Measurements from ENCODE around the gene PCDH9. TPM values are rescaled to one million over a fixed set of nuclear protein-coding genes. Genes with fewer than 3 reads are reported as not detected.

The PCDH9 gene
- polyA plus RNA-seq, 1 experiment: 3.3 TPM

DNA sequence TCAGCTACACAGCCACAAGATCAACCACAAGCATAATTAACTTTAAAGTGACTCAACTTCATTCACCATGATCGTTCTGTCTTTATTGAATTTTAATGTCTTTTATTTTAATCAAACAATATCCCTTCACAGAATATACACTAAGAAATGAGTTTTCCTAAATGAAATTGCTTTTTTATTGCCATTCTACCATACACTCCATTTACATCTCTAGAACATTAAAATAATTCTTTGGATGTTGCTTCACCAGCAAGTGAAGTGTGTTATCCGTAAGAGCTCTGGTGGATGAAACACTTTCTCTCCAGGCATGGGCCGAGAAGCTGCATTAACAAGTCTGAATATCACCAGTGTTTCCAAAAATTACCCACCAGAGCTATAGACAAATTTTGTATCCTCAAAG lies 789.2 kb downstream of the PCDH9 start:
- ChIA-PET CTCF (no interaction called here), POLR2A (no interaction called here)
- H3K27me3 ChIP-seq (ENCODE audit: control insufficient read depth, insufficient read depth, low read length): no peaks in the 10 kb centered on the region
- no peak for DNase-seq (ENCODE audit: low read depth, low spot score)
- TF ChIP-seq, protein P1, sequence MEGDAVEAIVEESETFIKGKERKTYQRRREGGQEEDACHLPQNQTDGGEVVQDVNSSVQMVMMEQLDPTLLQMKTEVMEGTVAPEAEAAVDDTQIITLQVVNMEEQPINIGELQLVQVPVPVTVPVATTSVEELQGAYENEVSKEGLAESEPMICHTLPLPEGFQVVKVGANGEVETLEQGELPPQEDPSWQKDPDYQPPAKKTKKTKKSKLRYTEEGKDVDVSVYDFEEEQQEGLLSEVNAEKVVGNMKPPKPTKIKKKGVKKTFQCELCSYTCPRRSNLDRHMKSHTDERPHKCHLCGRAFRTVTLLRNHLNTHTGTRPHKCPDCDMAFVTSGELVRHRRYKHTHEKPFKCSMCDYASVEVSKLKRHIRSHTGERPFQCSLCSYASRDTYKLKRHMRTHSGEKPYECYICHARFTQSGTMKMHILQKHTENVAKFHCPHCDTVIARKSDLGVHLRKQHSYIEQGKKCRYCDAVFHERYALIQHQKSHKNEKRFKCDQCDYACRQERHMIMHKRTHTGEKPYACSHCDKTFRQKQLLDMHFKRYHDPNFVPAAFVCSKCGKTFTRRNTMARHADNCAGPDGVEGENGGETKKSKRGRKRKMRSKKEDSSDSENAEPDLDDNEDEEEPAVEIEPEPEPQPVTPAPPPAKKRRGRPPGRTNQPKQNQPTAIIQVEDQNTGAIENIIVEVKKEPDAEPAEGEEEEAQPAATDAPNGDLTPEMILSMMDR (IDR thresholded peaks at IDR 0.05; ENCODE audit: low read depth, low read length): no peak
- no peak overlapping the region for H3K4me3 ChIP-seq (ENCODE audit: low read depth, low read length)
- no peaks in the 10 kb centered on the region for H3K9me3 ChIP-seq (ENCODE audit: control insufficient read depth, insufficient read depth, low read length)
- H3K27ac ChIP-seq (ENCODE audit: low read depth, low read length): no peak overlapping the region

DNA sequence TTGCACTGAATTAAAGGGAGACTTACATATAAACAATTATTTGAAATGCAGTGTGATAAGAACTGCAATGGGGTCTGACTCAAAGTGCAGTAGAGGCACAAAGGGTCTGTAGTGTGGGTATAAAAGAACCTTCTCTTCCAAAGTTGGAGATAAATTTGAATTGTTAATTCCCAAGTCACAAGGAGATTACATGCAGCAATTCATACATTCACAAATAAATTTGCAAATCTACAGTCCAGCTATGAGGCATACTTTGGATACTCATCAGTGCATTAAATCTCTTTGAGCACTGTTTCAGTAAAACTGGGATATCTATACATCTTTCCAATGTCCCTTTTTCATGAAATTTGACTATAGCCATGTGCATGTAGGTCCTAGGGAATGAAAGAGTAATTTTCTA lies 799.4 kb downstream of the PCDH9 start:
- no peak for DNase-seq (ENCODE audit: low read depth, low spot score)
- H3K27me3 ChIP-seq (ENCODE audit: control insufficient read depth, insufficient read depth, low read length): no peaks in the 10 kb centered on the region
- TF ChIP-seq, protein P1 (IDR thresholded peaks at IDR 0.05; ENCODE audit: low read depth, low read length): no peak
- CTCF ChIA-PET: no interaction called here
- H3K9me3 ChIP-seq (ENCODE audit: control insufficient read depth, insufficient read depth, low read length): no peaks in the 10 kb centered on the region
- H3K27ac ChIP-seq (ENCODE audit: low read depth, low read length): no peak overlapping the region
- POLR2A ChIA-PET: no interaction called here
- no peak overlapping the region for H3K4me3 ChIP-seq (ENCODE audit: low read depth, low read length)

DNA sequence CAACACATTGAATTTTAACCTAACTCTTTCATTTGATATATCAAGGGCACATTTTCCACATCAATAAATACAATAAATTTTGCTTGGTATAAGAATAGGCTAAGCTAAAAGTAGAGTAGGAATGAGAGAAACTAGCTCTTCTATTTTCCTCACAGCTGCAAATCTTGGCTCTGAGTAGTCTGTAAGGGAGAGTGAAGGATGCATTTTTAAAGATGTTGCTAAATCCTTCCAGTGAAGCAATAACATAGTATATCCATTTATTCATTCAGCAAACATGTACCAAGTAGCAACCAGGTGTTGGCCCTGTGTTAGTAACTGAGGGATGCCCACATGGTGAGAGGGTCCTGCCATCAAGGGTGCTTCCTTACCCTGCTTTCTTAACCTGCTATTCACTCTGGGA lies 799.9 kb downstream of the PCDH9 start:
- no peaks in the 10 kb centered on the region for H3K27me3 ChIP-seq (ENCODE audit: control insufficient read depth, insufficient read depth, low read length)
- no peak overlapping the region for H3K4me3 ChIP-seq (ENCODE audit: low read depth, low read length)
- TF ChIP-seq, protein P1 (IDR thresholded peaks at IDR 0.05; ENCODE audit: low read depth, low read length): no peak
- POLR2A ChIA-PET: no interaction called here
- no peak for DNase-seq (ENCODE audit: low read depth, low spot score)
- H3K9me3 ChIP-seq (ENCODE audit: control insufficient read depth, insufficient read depth, low read length): no peaks in the 10 kb centered on the region
- CTCF ChIA-PET: no interaction called here
- H3K27ac ChIP-seq (ENCODE audit: low read depth, low read length): no peak overlapping the region

DNA sequence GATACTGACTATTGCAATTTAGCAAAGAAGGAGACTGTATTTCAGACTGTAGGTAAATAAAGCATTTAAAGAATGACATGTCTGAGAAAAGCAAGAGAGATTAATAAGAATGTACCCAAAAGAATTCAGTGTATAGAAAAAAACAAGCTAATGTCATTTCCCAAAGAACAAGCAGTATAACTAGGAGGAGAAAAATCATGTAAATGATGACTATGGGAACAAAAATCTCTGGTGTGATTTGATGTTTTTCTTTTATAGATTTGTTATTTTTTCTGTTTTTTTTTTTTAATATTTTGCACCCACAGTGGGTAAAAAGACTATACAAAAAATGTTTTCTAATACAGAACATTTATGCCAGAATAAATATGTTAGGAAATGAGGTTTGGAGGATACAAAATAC lies 801.0 kb downstream of the PCDH9 start:
- no peaks in the 10 kb centered on the region for H3K9me3 ChIP-seq (ENCODE audit: control insufficient read depth, insufficient read depth, low read length)
- H3K4me3 ChIP-seq (ENCODE audit: low read depth, low read length): no peak overlapping the region
- CTCF ChIA-PET: no interaction called here
- no peaks in the 10 kb centered on the region for H3K27me3 ChIP-seq (ENCODE audit: control insufficient read depth, insufficient read depth, low read length)
- no peak for DNase-seq (ENCODE audit: low read depth, low spot score)
- H3K27ac ChIP-seq (ENCODE audit: low read depth, low read length): no peak overlapping the region
- TF ChIP-seq, protein P1 (IDR thresholded peaks at IDR 0.05; ENCODE audit: low read depth, low read length): no peak
- POLR2A ChIA-PET: no interaction called here

DNA sequence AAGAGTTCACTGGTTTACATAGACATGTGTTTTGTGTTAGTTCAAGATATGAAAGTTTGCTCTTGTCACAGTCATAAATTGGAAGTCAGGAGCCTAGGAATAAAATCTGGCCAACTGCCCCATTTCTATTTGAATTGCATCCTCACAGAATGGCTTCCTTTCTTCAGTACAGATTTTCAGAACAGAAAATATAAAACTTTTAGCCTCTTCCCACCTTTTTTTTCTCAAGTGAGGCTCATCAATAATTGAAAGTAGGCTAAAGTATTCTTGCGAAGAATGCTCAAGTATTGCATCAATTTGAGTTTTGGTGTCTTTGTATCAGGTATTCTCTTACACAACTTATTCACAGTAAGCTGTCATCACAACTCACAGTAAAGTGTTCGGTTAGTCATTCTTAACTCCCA lies 802.7 kb downstream of the PCDH9 start:
- CTCF ChIA-PET: no interaction called here
- TF ChIP-seq, protein P1 (IDR thresholded peaks at IDR 0.05; ENCODE audit: low read depth, low read length): no peak
- no peak for DNase-seq (ENCODE audit: low read depth, low spot score)
- no peaks in the 10 kb centered on the region for H3K27me3 ChIP-seq (ENCODE audit: control insufficient read depth, insufficient read depth, low read length)
- no peak overlapping the region for H3K27ac ChIP-seq (ENCODE audit: low read depth, low read length)
- H3K9me3 ChIP-seq (ENCODE audit: control insufficient read depth, insufficient read depth, low read length): no peaks in the 10 kb centered on the region
- H3K4me3 ChIP-seq (ENCODE audit: low read depth, low read length): no peak overlapping the region
- POLR2A ChIA-PET: no interaction called here

Measured in AG04450 (cell line).